HEK293 (cell line): ENCODE data around the gene LRP1-AS.
A peak's percentile ranks its signal among the peaks of the same experiment; 100 is the strongest.

Experiments
- BCL6B ChIP-seq: fragments of 450-650 bp; formaldehyde crosslinking; IDR thresholded peaks from 2 replicates; pipeline ENCODE4 v1.5.1; 2017; ENCODE audit warnings: missing biosample characterization, missing genetic modification characterization
- EGR2 ChIP-seq: fragments of 450-650 bp; formaldehyde crosslinking; IDR thresholded peaks from 2 replicates; pipeline ENCODE4 v1.5.1; 2016; ENCODE audit warnings: low read depth, missing biosample characterization, missing genetic modification characterization
- KLF16 ChIP-seq: fragments of 450-650 bp; formaldehyde crosslinking; IDR thresholded peaks from 2 replicates; pipeline ENCODE4 v1.5.1; 2017; ENCODE audit warnings: missing biosample characterization, missing genetic modification characterization
- KLF8 ChIP-seq: fragments of 450-650 bp; formaldehyde crosslinking; IDR thresholded peaks from 2 replicates; pipeline ENCODE4 v1.5.1; 2016; ENCODE audit warnings: missing biosample characterization, missing genetic modification characterization
- PRDM6 ChIP-seq: fragments of 450-650 bp; formaldehyde crosslinking; IDR thresholded peaks from 2 replicates; pipeline ENCODE4 v1.5.1; 2017; ENCODE audit warnings: missing biosample characterization, missing genetic modification characterization
- SALL2 ChIP-seq: fragments of 450-650 bp; formaldehyde crosslinking; IDR thresholded peaks from 2 replicates; pipeline ENCODE4 v1.5.0; 2017; ENCODE audit warnings: missing biosample characterization, mild to moderate bottlenecking, missing genetic modification characterization, borderline replicate concordance
- SP7 ChIP-seq: fragments of 450-650 bp; formaldehyde crosslinking; IDR thresholded peaks from 2 replicates; pipeline ENCODE4 v1.5.1; 2016; ENCODE audit warnings: missing biosample characterization, missing genetic modification characterization
- YY2 ChIP-seq: fragments of 450-650 bp; formaldehyde crosslinking; IDR thresholded peaks from 2 replicates; pipeline ENCODE4 v1.5.1; 2016; ENCODE audit warnings: missing biosample characterization, missing genetic modification characterization
- ZBTB49 ChIP-seq: fragments of 450-650 bp; formaldehyde crosslinking; IDR thresholded peaks from 2 replicates; pipeline ENCODE4 v1.5.1; 2016; ENCODE audit warnings: missing biosample characterization, missing genetic modification characterization, low read depth
- ZNF133 ChIP-seq: fragments of 450-650 bp; formaldehyde crosslinking; IDR thresholded peaks from 2 replicates; pipeline ENCODE4 v1.5.1; 2016; ENCODE audit warnings: missing biosample characterization, missing genetic modification characterization
- ZNF174 ChIP-seq: fragments of 450-650 bp; formaldehyde crosslinking; IDR thresholded peaks from 2 replicates; pipeline ENCODE4 v1.5.0; 2017; ENCODE audit warnings: missing biosample characterization, mild to moderate bottlenecking, missing genetic modification characterization
- ZNF18 ChIP-seq: fragments of 450-650 bp; formaldehyde crosslinking; IDR thresholded peaks from 2 replicates; pipeline ENCODE4 v1.5.1; 2016; ENCODE audit warnings: missing biosample characterization, missing genetic modification characterization
- ZNF184 ChIP-seq: fragments of 450-650 bp; IDR thresholded peaks from 2 replicates; pipeline ENCODE4 v1.5.1; 2018; ENCODE audit warnings: missing biosample characterization, mild to moderate bottlenecking, missing genetic modification characterization
- ZNF266 ChIP-seq: fragments of 450-650 bp; formaldehyde crosslinking; IDR thresholded peaks from 2 replicates; pipeline ENCODE4 v1.5.1; 2016; ENCODE audit warnings: missing biosample characterization, missing genetic modification characterization, low read depth
- ZNF302 ChIP-seq: fragments of 450-650 bp; formaldehyde crosslinking; IDR thresholded peaks from 2 replicates; pipeline ENCODE4 v1.5.1; 2016; ENCODE audit warnings: missing biosample characterization, missing genetic modification characterization, low read depth
- ZNF341 ChIP-seq: fragments of 450-650 bp; formaldehyde crosslinking; IDR thresholded peaks from 2 replicates; pipeline ENCODE4; 2016; ENCODE audit warnings: low read depth, missing biosample characterization, missing genetic modification characterization
- ZNF362 ChIP-seq: fragments of 450-650 bp; formaldehyde crosslinking; IDR thresholded peaks from 2 replicates; pipeline ENCODE4 v1.5.1; 2016; ENCODE audit warnings: missing biosample characterization, missing genetic modification characterization
- ZNF433 ChIP-seq: fragments of 450-650 bp; formaldehyde crosslinking; IDR thresholded peaks from 2 replicates; pipeline ENCODE4 v1.5.1; 2016; ENCODE audit warnings: missing biosample characterization, missing genetic modification characterization, low read depth
- ZNF530 ChIP-seq: fragments of 450-650 bp; formaldehyde crosslinking; IDR thresholded peaks from 2 replicates; pipeline ENCODE4 v1.5.1; 2016; ENCODE audit warnings: low read depth, missing biosample characterization, missing genetic modification characterization
- ZNF555 ChIP-seq: fragments of 450-650 bp; formaldehyde crosslinking; conservative IDR thresholded peaks from 2 replicates; pipeline ENCODE4 v1.5.1; 2017; ENCODE audit warnings: missing biosample characterization, mild to moderate bottlenecking, missing genetic modification characterization, inconsistent platforms
- ZNF561 ChIP-seq: fragments of 450-650 bp; IDR thresholded peaks from 2 replicates; pipeline ENCODE4 v1.5.1; 2018; ENCODE audit warnings: missing biosample characterization, missing genetic modification characterization, borderline replicate concordance
- ZNF600 ChIP-seq: fragments of 450-650 bp; formaldehyde crosslinking; IDR thresholded peaks from 2 replicates; pipeline ENCODE4 v1.5.1; 2016; ENCODE audit warnings: missing biosample characterization, missing genetic modification characterization
- ZNF629 ChIP-seq: fragments of 450-650 bp; formaldehyde crosslinking; IDR thresholded peaks from 2 replicates; pipeline ENCODE4 v1.5.1; 2017; ENCODE audit warnings: missing biosample characterization, missing genetic modification characterization
- ZSCAN30 ChIP-seq: fragments of 450-650 bp; IDR thresholded peaks from 2 replicates; pipeline ENCODE4 v1.5.1; 2018; ENCODE audit warnings: missing biosample characterization, mild to moderate bottlenecking, missing genetic modification characterization, moderate library complexity
- TF ChIP-seq, protein P1 (sequence below): IDR thresholded peaks from 2 replicates; pipeline ENCODE4 v1.6.1; 2011; ENCODE audit warnings: mild to moderate bottlenecking, low read depth, low read length, borderline replicate concordance
- TF ChIP-seq, protein P2 (sequence below): fragments of 450-650 bp; formaldehyde crosslinking; conservative IDR thresholded peaks from 2 replicates; pipeline ENCODE4 v1.5.1; 2016; ENCODE audit warnings: low read depth, missing biosample characterization, missing genetic modification characterization

The LRP1-AS gene

GRCh38 chr12:57127101-57127725 lies 20.2 kb downstream of the LRP1-AS start (continued):
- TF ChIP-seq ZNF600 (tag by site-specific recombination), result no peak
- TF ChIP-seq, protein P1, sequence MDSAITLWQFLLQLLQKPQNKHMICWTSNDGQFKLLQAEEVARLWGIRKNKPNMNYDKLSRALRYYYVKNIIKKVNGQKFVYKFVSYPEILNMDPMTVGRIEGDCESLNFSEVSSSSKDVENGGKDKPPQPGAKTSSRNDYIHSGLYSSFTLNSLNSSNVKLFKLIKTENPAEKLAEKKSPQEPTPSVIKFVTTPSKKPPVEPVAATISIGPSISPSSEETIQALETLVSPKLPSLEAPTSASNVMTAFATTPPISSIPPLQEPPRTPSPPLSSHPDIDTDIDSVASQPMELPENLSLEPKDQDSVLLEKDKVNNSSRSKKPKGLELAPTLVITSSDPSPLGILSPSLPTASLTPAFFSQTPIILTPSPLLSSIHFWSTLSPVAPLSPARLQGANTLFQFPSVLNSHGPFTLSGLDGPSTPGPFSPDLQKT, result no peak
- TF ChIP-seq KLF16 (tag by site-specific recombination), result 0 out of 2 replicates have a peak, but pooled peaks have one; percentile 50
- no peak for TF ChIP-seq ZSCAN30
- no peak for TF ChIP-seq ZNF433 (tag by site-specific recombination)
- no peak for TF ChIP-seq ZNF302 (tag by site-specific recombination)
- no peak for TF ChIP-seq ZNF561 (tag by site-specific recombination)
- TF ChIP-seq ZNF530 (tag by site-specific recombination), result no peak
- no peak for TF ChIP-seq KLF8 (tag by site-specific recombination)
- TF ChIP-seq ZNF341 (tag by site-specific recombination), result peak; percentile 27; the same call in 1 of the 2 replicates
- no peak for TF ChIP-seq BCL6B (tag by site-specific recombination)
- TF ChIP-seq ZNF555 (tag by site-specific recombination), result no peak
- TF ChIP-seq ZNF18 (tag by site-specific recombination), result no peak
- no peak for TF ChIP-seq YY2 (tag by site-specific recombination)
- TF ChIP-seq PRDM6, result no peak
- TF ChIP-seq ZBTB49, result no peak
- peak; percentile 6; the same call in 1 of the 2 replicates for TF ChIP-seq EGR2 (tag by site-specific recombination)
- TF ChIP-seq ZNF362, result peak; percentile 73
- TF ChIP-seq, protein P2, sequence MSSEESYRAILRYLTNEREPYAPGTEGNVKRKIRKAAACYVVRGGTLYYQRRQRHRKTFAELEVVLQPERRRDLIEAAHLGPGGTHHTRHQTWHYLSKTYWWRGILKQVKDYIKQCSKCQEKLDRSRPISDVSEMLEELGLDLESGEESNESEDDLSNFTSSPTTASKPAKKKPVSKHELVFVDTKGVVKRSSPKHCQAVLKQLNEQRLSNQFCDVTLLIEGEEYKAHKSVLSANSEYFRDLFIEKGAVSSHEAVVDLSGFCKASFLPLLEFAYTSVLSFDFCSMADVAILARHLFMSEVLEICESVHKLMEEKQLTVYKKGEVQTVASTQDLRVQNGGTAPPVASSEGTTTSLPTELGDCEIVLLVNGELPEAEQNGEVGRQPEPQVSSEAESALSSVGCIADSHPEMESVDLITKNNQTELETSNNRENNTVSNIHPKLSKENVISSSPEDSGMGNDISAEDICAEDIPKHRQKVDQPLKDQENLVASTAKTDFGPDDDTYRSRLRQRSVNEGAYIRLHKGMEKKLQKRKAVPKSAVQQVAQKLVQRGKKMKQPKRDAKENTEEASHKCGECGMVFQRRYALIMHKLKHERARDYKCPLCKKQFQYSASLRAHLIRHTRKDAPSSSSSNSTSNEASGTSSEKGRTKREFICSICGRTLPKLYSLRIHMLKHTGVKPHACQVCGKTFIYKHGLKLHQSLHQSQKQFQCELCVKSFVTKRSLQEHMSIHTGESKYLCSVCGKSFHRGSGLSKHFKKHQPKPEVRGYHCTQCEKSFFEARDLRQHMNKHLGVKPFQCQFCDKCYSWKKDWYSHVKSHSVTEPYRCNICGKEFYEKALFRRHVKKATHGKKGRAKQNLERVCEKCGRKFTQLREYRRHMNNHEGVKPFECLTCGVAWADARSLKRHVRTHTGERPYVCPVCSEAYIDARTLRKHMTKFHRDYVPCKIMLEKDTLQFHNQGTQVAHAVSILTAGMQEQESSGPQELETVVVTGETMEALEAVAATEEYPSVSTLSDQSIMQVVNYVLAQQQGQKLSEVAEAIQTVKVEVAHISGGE (tag by site-specific recombination), result peak; percentile 14; the same call in 1 of the 2 replicates
- no peak; the same call in 1 of the 2 replicates for TF ChIP-seq SP7 (tag by site-specific recombination)
- TF ChIP-seq ZNF133 (tag by site-specific recombination), result no peak
- no peak for TF ChIP-seq SALL2
- no peak for TF ChIP-seq ZNF174 (tag by site-specific recombination)
- no peak for TF ChIP-seq ZNF266 (tag by site-specific recombination)
- no peak for TF ChIP-seq ZNF184
- peak; percentile 11; the same call in 1 of the 2 replicates for TF ChIP-seq ZNF629 (tag by site-specific recombination)
